MM.1S (cell line): ENCODE data around the gene VSNL1.

Source experiments
- DNase-seq: peaks from one replicate; pipeline ENCODE4 v3.0.0-alpha.2; 2015
- H2AFZ ChIP-seq: fragments of 300-600 bp; sonication (generic); 2 replicates; pipeline ENCODE4 v1.6.0; 2016; ENCODE audit warnings: antibody characterized with exemption, low read length
- H3F3A ChIP-seq: fragments of 300-600 bp; sonication (generic); 2 replicates; pipeline ENCODE4 v1.6.1; 2016; ENCODE audit warnings: mild to moderate bottlenecking, antibody characterized with exemption, low read length, moderate library complexity, mixed read lengths; ENCODE audit not compliant: insufficient read depth
- H3K27ac ChIP-seq: fragments of 300-600 bp; sonication (generic); 2 replicates; pipeline ENCODE4 v1.5.1; 2016; ENCODE audit warnings: mild to moderate bottlenecking, low read length
- H3K27me3 ChIP-seq: fragments of 300-600 bp; sonication (generic); replicated peaks from 2 replicates; pipeline ENCODE4 v1.6.0; 2016; ENCODE audit warnings: low read length; ENCODE audit not compliant: insufficient read depth
- H3K36me3 ChIP-seq: fragments of 300-600 bp; sonication (generic); replicated peaks from 2 replicates; pipeline ENCODE4 v1.6.1; 2016; ENCODE audit warnings: mild to moderate bottlenecking, low read length, mixed read lengths; ENCODE audit not compliant: insufficient read depth
- H3K4me1 ChIP-seq: fragments of 300-600 bp; sonication (generic); 2 replicates; pipeline ENCODE4 v1.6.1; 2016; ENCODE audit warnings: low read length, mixed read lengths
- H3K4me2 ChIP-seq: fragments of 300-600 bp; sonication (generic); 2 replicates; pipeline ENCODE4 v1.6.0; 2016; ENCODE audit warnings: low read depth, low read length
- H3K4me3 ChIP-seq: fragments of 300-600 bp; sonication (generic); 2 replicates; pipeline ENCODE4 v1.5.1; 2016; ENCODE audit warnings: low read length, mixed read lengths
- H3K79me2 ChIP-seq: fragments of 300-600 bp; sonication (generic); 2 replicates; pipeline ENCODE4 v1.6.1; 2016; ENCODE audit warnings: mixed run types, low read length, mixed read lengths
- H3K9ac ChIP-seq: fragments of 300-600 bp; sonication (generic); 2 replicates; pipeline ENCODE4 v1.6.1; 2016; ENCODE audit warnings: low read length, mixed read lengths
- H3K9me2 ChIP-seq: fragments of 300-600 bp; sonication (generic); replicated peaks from 2 replicates; pipeline ENCODE4 v1.6.1; 2016; ENCODE audit warnings: mild to moderate bottlenecking, low read length, mixed read lengths; ENCODE audit not compliant: insufficient read depth
- H3K9me3 ChIP-seq: fragments of 300-600 bp; sonication (generic); replicated peaks from 2 replicates; pipeline ENCODE4 v1.6.1; 2016; ENCODE audit warnings: mild to moderate bottlenecking, low read length, mixed read lengths; ENCODE audit not compliant: insufficient read depth
- H4K20me1 ChIP-seq: fragments of 300-600 bp; sonication (generic); 2 replicates; pipeline ENCODE4 v1.6.1; 2016; ENCODE audit warnings: mild to moderate bottlenecking, low read length, moderate library complexity, mixed read lengths; ENCODE audit not compliant: insufficient read depth
- CTCF ChIP-seq: fragments of 300-600 bp; sonication (generic); IDR thresholded peaks from 2 replicates; pipeline ENCODE4 v1.5.1; 2016; ENCODE audit warnings: antibody characterized with exemption, low read length, mixed read lengths
- EZH2 ChIP-seq: fragments of 300-600 bp; sonication (generic); optimal IDR thresholded peaks from 2 replicates; pipeline ENCODE3; 2017; ENCODE audit warnings: low read depth, mild to moderate bottlenecking, antibody characterized with exemption, low read length, mixed read lengths
- EZH2phosphoT487 ChIP-seq: fragments of 300-600 bp; sonication (generic); IDR thresholded peaks from 2 replicates; pipeline ENCODE4 v1.6.1; 2018; ENCODE audit warnings: antibody characterized with exemption, low read length

The VSNL1 gene

DNA sequence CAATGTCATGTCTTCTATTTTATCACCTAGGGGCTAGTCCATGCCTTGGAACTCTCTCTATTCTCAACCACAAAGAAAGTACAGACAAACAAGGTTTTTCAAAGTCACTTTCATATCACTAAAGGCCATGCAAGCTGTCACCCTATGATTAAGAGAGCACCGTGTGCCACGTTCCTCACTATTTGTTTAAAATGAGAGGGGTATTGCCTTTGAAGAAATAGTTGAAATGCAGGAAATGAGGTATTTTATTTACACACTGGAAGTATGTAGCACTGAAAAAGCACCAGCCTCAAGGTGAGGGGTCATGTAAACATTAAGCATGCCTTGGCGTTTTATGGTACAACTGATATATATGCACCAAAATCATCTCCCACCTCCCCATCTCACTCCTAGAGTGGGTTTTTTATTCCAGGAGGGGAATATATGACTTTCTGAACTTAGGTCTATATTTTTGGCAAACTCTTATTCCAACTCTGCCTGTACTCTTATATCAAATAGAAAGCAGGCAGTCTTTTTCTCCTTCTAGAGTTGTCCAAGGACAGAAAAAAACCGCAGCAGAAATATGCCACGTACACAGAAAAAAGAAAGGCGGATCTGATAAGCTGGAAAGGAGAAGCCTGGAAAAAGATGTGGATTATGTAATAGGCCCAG is 53.5 kb downstream of the VSNL1 start:
- H3K27me3 ChIP-seq, result no peaks in the 10 kb centered on the region
- no peaks in the 10 kb centered on the region for H3K9me2 ChIP-seq
- no peak overlapping the region for H3K27ac ChIP-seq
- no peaks in the 10 kb centered on the region for H3K79me2 ChIP-seq
- DNase-seq, result no peak
- H3K4me3 ChIP-seq, result no peak overlapping the region
- no peaks in the 10 kb centered on the region for H3K9me3 ChIP-seq
- TF ChIP-seq EZH2phosphoT487, result no peak
- no peak for TF ChIP-seq EZH2
- TF ChIP-seq CTCF, result no peak
- no peaks in the 10 kb centered on the region for H3K36me3 ChIP-seq
- no peak overlapping the region for H3K4me2 ChIP-seq
- H3K4me1 ChIP-seq, result no peaks in the 10 kb centered on the region
- H3F3A ChIP-seq, result no peaks in the 10 kb centered on the region
- no peak overlapping the region for H3K9ac ChIP-seq
- H4K20me1 ChIP-seq, result no peaks in the 10 kb centered on the region
- no peak overlapping the region for H2AFZ ChIP-seq

DNA sequence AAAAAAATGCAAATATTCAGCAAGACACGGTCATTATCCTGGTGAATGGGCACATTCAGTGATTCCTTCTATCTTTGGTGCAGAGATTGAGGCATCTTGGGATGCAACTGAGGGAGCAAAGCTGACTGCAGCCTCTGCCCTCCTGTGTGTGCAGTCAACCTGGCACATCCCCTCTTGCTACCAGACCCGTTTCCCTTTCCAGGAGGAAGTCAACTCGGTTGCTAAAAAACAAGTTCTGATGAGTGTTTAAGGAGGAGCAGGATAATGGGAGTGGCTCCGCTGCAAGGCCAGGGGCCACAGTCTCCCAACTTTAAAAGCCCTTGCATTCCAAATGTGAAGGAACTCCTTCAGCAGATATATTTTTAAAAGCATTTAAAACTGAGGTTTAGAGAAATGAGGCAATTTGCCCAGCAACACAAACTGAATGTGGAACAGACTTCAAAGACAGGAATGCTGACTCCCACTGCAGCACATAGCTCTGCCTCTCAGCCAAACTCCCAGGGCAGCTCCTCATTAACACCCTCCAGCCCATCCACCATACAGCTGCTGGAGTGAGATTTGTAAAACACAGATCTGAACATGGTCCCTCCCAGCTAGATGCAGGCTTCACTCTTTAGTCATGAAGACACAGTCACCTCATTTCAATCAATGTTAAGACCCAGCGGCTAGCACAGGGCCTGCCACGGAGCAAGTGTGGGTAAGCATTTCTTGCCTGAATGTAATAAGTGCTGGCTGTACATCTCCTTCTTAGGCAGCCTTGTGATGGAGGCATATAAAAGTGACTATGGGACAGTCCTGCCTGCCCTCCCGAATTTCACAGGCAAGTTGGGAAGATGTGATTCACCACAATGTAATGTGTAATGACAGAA is 54.3 kb downstream of the VSNL1 start:
- no peaks in the 10 kb centered on the region for H3K79me2 ChIP-seq
- H2AFZ ChIP-seq, result no peak overlapping the region
- no peaks in the 10 kb centered on the region for H3K27me3 ChIP-seq
- no peaks in the 10 kb centered on the region for H3K4me1 ChIP-seq
- no peaks in the 10 kb centered on the region for H3K9me3 ChIP-seq
- H3K4me3 ChIP-seq, result no peak overlapping the region
- H3F3A ChIP-seq, result no peaks in the 10 kb centered on the region
- no peaks in the 10 kb centered on the region for H3K9me2 ChIP-seq
- no peaks in the 10 kb centered on the region for H3K36me3 ChIP-seq
- no peaks in the 10 kb centered on the region for H4K20me1 ChIP-seq
- DNase-seq, result no peak
- H3K4me2 ChIP-seq, result no peak overlapping the region
- no peak for TF ChIP-seq EZH2
- no peak overlapping the region for H3K27ac ChIP-seq
- no peak overlapping the region for H3K9ac ChIP-seq

DNA sequence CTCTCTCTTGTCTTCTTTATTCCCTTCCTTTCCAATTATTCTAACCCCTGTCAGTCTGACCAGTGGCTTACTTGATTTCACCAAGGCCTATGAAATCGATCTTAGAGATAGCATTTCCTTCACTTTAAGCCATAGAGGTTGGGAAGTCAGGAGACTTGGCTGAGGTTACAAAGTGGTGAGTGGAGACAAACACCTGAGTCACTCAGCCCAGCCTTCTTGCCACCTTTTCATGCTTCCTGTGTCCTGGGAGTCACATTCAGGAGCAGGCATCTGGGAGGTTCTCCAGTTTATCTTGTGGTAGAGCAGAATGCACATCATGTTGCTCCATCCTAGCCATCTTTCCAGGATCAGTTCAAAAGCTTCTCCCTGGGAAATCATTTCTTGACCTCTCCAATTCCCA is 59.1 kb downstream of the VSNL1 start:
- no peaks in the 10 kb centered on the region for H3K79me2 ChIP-seq
- no peak overlapping the region for H3K9ac ChIP-seq
- H3K36me3 ChIP-seq, result no peaks in the 10 kb centered on the region
- H3K4me1 ChIP-seq, result no peaks in the 10 kb centered on the region
- TF ChIP-seq EZH2phosphoT487 (no peak), CTCF (no peak), EZH2 (no peak)
- DNase-seq, result no peak
- no peaks in the 10 kb centered on the region for H3K9me3 ChIP-seq
- H3K27ac ChIP-seq, result no peak overlapping the region
- no peak overlapping the region for H3K4me3 ChIP-seq
- no peaks in the 10 kb centered on the region for H3K9me2 ChIP-seq
- no peaks in the 10 kb centered on the region for H3F3A ChIP-seq
- no peaks in the 10 kb centered on the region for H4K20me1 ChIP-seq
- no peak overlapping the region for H2AFZ ChIP-seq
- no peaks in the 10 kb centered on the region for H3K27me3 ChIP-seq
- H3K4me2 ChIP-seq, result no peak overlapping the region
